ENCODE data around the gene TYW1B.
"Not testable (repeated sequence)": the region's sequence is repeated elsewhere in the genome, so short reads cannot be mapped to it uniquely, and the experiment has no call there.

GRCh38 chr7:72696643-72697042 is 131.4 kb downstream of the TYW1B start:
- not testable (repeated sequence) for TF ChIP-seq CTCF (IDR thresholded peaks at IDR 0.05; ENCODE audit: low read depth, low read length, poor library complexity, severe bottlenecking); EZH2phosphoT487 (IDR thresholded peaks at IDR 0.05; ENCODE audit: borderline replicate concordance, low read length)
